GM06990 (cell line): ENCODE data around the gene HPCAL1.

Experiments used
- DNase-seq: peaks from one replicate; pipeline ENCODE4 v3.0.0-alpha.2; 2011; ENCODE audit not compliant: insufficient read length; ENCODE audit errors: extremely low read depth
- H3K27me3 ChIP-seq: replicated peaks from 2 replicates; pipeline ENCODE4 v1.6.0; 2011; ENCODE audit warnings: low read length; ENCODE audit not compliant: control insufficient read depth, insufficient read depth
- H3K36me3 ChIP-seq: 2 replicates; pipeline ENCODE4 v1.5.1; 2011; ENCODE audit warnings: low read length; ENCODE audit not compliant: control insufficient read depth, insufficient read depth
- H3K4me3 ChIP-seq: replicated peaks from 2 replicates; pipeline ENCODE4 v1.5.1; 2011; ENCODE audit warnings: low read depth, mild to moderate bottlenecking, control low read depth, low read length
- CTCF ChIP-seq: IDR thresholded peaks from 2 replicates; pipeline ENCODE4 v1.5.1; 2011; ENCODE audit warnings: low read length, control low read depth, mild to moderate bottlenecking, inconsistent platforms; ENCODE audit not compliant: insufficient read depth, poor library complexity, severe bottlenecking

HPCAL1 gene

GRCh38 chr2:10407841-10408648, 105.3 kb downstream of the HPCAL1 start:
- peak; percentile 56 for DNase-seq
- Histone ChIP-seq H3K27me3 (no peaks in the 10 kb centered on the region), H3K4me3 (no peak overlapping the region), H3K36me3 (no peaks in the 10 kb centered on the region)
- TF ChIP-seq CTCF: no peak

GRCh38 chr2:10408649-10409579, 106.2 kb downstream of the HPCAL1 start:
- Histone ChIP-seq H3K4me3 (no peak overlapping the region), H3K27me3 (no peaks in the 10 kb centered on the region), H3K36me3 (no peaks in the 10 kb centered on the region)
- peak; percentile 76 for DNase-seq
- TF ChIP-seq CTCF: peak; percentile 97

GRCh38 chr2:10410001-10410822, 107.5 kb downstream of the HPCAL1 start:
- no peak overlapping the region for H3K4me3 ChIP-seq
- no peaks in the 10 kb centered on the region for H3K27me3 ChIP-seq
- no peak for TF ChIP-seq CTCF
- DNase-seq: peak; percentile 71
- H3K36me3 ChIP-seq: no peaks in the 10 kb centered on the region

- no peaks in the 10 kb centered on the region for H3K36me3 ChIP-seq
- no peak for TF ChIP-seq CTCF
- DNase-seq: no peak
- H3K4me3 ChIP-seq: no peak overlapping the region
- H3K27me3 ChIP-seq: no peaks in the 10 kb centered on the region
Measured at GRCh38 chr2:10410823-10411437, 108.2 kb downstream of the HPCAL1 start.

GRCh38 chr2:10411557-10411956, 108.9 kb downstream of the HPCAL1 start:
- no peak for TF ChIP-seq CTCF
- no peaks in the 10 kb centered on the region for H3K27me3 ChIP-seq
- DNase-seq: no peak
- H3K36me3 ChIP-seq: no peaks in the 10 kb centered on the region
- no peak overlapping the region for H3K4me3 ChIP-seq
